K562 (cell line): ENCODE results near the gene CNFN.

ENCODE experiments used
- EP300 ChIP-seq: IDR thresholded peaks from 2 replicates; pipeline ENCODE4 v1.6.1; 2012; ENCODE audit warnings: low read length, improper control_type of control experiment
- ETS2 ChIP-seq: IDR thresholded peaks from 2 replicates; pipeline ENCODE4 v1.6.1; 2016; ENCODE audit warnings: borderline replicate concordance, missing genetic modification characterization, mild to moderate bottlenecking, moderate library complexity, missing compliant biosample characterization; ENCODE audit not compliant: poor library complexity, severe bottlenecking
- POLR2A ChIP-seq: fragments of 450-650 bp; conservative IDR thresholded peaks from 2 replicates; pipeline ENCODE4 v1.6.1; 2016
- RBBP5 ChIP-seq: fragments of 200-600 bp; sonication (generic); IDR thresholded peaks from 2 replicates; pipeline ENCODE4 v1.6.1; 2012; ENCODE audit warnings: borderline replicate concordance, mild to moderate bottlenecking, low read length, control low read depth, inconsistent platforms; ENCODE audit not compliant: insufficient read depth, poor library complexity, severe bottlenecking
- ZBTB43 ChIP-seq: sonication (generic); formaldehyde crosslinking; IDR thresholded peaks from 2 replicates; pipeline ENCODE4 v1.8.0; 2023; ENCODE audit warnings: mild to moderate bottlenecking, missing genetic modification reagents
- TF ChIP-seq, protein P1 (sequence below), 3 experiments: IDR thresholded peaks in 2 of 3; conservative IDR thresholded peaks in 1 of 3; 2 replicates each; pipeline ENCODE4 v1.5.1; 2011 to 2012; ENCODE audit warnings: low read length in 3 of 3, mild to moderate bottlenecking in 3 of 3, control low read depth in 2 of 3, improper control_type of control experiment in 1 of 3, inconsistent platforms in 1 of 3, low read depth in 1 of 3, mixed read lengths in 1 of 3, moderate library complexity in 1 of 3; ENCODE audit not compliant: insufficient read depth in 2 of 3

DNA sequence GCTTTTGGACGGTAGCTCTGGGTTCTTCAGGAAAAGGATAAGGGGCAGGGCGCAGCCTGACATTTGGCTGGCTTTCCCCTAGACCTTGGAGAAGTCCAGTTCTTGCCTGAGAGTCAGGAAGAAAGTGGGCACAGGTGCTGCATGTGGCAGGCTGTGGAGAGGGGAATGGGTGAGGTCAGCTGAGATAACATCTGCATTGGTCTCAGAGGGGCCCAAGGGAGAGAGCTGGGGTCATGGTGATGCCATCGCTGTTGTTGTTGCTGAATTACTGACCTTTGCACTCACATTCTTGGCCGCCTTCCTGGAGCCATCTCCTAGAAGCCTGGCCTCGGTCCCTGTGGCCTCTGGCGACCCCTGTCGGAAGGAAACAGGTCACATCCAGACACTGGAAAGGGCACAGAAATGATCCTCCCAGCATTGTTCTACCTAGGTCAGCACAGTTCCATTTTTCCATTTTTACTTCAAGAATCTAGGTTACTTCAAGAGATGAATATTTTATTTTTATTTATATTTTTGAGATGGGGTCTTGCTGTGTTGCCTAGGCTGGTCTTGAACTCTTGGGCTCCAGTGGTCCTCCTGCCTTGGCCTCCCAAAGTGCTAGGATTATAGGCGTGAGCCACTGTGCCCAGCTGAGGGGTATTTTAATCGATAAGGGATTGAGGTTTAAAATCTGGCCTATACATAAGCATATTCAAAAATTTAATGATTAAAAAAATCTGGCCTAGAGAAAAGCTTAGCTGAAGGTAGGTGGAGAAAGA is 43.6 kb upstream of the CNFN start:
- TF ChIP-seq EP300 (no peak), POLR2A (no peak), RBBP5 (no peak), ETS2 (tag) (no peak), ZBTB43 (CRISPR knock-in tag) (no peak)
- TF ChIP-seq, protein P1, sequence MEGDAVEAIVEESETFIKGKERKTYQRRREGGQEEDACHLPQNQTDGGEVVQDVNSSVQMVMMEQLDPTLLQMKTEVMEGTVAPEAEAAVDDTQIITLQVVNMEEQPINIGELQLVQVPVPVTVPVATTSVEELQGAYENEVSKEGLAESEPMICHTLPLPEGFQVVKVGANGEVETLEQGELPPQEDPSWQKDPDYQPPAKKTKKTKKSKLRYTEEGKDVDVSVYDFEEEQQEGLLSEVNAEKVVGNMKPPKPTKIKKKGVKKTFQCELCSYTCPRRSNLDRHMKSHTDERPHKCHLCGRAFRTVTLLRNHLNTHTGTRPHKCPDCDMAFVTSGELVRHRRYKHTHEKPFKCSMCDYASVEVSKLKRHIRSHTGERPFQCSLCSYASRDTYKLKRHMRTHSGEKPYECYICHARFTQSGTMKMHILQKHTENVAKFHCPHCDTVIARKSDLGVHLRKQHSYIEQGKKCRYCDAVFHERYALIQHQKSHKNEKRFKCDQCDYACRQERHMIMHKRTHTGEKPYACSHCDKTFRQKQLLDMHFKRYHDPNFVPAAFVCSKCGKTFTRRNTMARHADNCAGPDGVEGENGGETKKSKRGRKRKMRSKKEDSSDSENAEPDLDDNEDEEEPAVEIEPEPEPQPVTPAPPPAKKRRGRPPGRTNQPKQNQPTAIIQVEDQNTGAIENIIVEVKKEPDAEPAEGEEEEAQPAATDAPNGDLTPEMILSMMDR (IDR thresholded peaks at IDR 0.05 in 2 of 3, conservative IDR thresholded peaks at IDR 0.05 in 1 of 3; ENCODE audit: insufficient read depth in 2 of 3, low read depth in 1 of 3, low read length in 3 of 3): peak; percentile 94 to 98 (median 95)
